GM12872 (cell line): Measurements from ENCODE around the gene RANGAP1.

Experiments
- TF ChIP-seq, protein P1 (sequence below): IDR thresholded peaks from 3 replicates; pipeline ENCODE4 v1.5.1; 2011; ENCODE audit warnings: low read depth, mild to moderate bottlenecking, low read length, moderate library complexity; ENCODE audit not compliant: insufficient read depth

RANGAP1 gene

DNA sequence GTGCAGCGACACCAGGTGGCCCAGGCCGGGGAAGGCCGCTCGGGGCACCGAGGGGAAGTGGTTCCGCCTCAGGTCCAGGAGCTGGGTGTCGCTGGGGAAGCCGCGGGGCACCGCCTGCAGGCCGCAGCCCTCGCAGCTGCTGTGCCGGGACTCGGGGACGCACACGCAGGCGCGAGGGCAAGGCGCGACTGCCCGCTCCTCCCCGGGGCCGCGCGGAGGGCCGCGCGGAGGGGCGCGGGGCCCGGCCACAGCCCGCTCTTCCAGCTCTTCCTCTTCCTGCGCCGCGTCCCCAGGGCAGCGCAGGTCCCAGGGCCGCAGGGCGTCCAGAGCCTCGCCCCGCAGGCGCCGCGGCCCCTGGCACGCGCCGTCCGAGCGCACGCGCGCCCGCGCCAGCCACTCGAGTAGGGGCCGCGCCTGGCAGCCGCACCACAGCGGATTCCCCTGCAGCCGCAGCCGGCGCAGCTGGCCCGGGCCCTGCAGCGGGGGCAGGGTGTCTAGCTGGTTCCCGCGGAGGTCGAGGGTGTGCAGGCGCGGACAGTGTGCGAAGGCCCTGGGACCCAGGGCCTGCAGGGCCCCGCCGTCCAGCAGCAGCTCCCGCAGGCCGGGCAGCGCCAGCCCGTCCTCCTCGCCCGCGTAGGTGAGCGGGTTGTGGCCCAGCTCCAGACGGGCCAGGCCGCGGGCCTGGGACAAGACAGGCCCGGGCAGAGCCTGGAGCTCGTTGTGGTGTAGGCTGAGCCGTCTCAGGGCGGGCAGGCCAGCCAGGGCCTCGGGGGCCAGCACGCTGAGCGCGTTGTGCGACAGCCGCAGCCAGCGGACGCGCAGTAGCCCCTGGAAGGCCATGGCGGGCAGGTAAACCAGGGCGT, 48.0 kb downstream of the RANGAP1 start:
- TF ChIP-seq, protein P1, sequence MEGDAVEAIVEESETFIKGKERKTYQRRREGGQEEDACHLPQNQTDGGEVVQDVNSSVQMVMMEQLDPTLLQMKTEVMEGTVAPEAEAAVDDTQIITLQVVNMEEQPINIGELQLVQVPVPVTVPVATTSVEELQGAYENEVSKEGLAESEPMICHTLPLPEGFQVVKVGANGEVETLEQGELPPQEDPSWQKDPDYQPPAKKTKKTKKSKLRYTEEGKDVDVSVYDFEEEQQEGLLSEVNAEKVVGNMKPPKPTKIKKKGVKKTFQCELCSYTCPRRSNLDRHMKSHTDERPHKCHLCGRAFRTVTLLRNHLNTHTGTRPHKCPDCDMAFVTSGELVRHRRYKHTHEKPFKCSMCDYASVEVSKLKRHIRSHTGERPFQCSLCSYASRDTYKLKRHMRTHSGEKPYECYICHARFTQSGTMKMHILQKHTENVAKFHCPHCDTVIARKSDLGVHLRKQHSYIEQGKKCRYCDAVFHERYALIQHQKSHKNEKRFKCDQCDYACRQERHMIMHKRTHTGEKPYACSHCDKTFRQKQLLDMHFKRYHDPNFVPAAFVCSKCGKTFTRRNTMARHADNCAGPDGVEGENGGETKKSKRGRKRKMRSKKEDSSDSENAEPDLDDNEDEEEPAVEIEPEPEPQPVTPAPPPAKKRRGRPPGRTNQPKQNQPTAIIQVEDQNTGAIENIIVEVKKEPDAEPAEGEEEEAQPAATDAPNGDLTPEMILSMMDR = peak; percentile 80; the same call in 2 of the 3 replicates

DNA sequence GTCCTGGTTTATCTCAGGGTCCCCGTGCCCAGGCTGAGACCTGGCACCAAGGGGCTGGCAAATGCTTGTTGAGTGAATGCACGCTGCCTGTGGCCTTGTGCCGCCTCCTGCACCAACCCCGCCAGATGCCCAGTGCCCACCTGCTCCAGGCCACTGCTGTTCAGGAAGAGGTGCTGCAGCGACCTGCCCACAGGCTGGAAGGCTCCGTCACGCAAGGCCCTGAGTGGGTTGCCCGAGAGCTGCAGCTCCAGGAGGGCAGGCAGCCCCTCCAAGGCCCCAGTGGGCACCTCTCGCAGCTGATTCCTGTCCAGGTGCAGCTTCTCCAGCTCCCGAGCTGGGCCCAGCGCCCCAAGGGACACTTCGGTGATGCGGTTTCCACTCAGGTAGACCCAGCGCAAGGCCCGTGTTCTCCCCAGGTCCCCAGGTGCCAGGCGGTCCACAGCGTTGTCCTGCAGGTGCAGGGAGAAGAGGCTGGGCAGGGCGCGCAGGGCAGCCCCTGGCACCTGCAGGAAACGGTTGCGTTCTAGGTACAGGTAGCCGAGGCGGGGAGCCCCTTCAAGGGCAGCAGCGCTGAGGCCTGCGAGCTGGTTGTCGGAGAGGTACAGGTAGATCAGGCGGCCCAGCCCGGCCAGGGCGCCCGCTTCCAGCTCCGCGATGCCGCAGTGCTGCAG, 48.8 kb downstream of the RANGAP1 start:
- TF ChIP-seq, protein P1 = no peak; the same call in 2 of the 3 replicates

- TF ChIP-seq, protein P1 = no peak
Measured at GRCh38 chr22:41234815-41235695, 50.9 kb downstream of the RANGAP1 start.

DNA sequence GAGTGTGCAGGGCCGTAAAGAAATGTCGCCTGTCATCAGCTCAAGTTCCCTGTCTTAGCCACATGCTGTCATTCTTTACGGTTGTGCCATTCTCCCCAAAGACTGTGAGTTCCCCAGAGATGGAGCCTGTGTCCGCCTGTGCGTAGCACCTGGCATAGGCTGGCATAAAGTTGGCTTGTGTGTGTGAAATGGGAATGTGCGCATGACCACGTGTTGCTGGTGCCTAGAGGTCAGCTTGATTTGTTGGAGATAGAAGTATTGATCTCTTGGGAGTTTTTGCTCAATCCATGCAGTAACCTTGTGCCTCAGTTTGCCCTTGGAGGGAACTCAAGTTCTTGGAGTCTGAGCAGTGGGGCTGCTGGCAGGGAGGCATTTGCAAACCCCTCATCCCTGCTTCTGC, 54.6 kb downstream of the RANGAP1 start:
- TF ChIP-seq, protein P1 = no peak

DNA sequence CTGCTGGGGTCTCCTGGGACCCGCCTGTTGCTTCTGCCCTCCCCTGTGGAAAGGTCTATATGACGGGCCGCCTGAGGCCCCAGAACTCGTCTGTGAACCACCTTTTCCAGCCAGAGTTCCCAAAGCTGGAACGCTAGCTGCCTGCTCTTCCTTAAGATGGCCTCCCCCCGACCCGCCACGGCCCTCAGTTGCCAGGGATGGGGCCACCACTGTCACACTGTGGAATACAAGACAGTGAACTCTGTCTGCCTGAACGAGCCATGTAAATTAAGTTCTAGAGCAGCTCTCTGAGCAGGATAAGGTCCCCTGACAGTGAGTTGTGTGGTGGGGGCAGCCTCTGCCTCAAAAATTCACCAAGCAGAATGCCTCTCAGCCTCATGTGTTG, 55.6 kb downstream of the RANGAP1 start:
- TF ChIP-seq, protein P1 = no peak

DNA sequence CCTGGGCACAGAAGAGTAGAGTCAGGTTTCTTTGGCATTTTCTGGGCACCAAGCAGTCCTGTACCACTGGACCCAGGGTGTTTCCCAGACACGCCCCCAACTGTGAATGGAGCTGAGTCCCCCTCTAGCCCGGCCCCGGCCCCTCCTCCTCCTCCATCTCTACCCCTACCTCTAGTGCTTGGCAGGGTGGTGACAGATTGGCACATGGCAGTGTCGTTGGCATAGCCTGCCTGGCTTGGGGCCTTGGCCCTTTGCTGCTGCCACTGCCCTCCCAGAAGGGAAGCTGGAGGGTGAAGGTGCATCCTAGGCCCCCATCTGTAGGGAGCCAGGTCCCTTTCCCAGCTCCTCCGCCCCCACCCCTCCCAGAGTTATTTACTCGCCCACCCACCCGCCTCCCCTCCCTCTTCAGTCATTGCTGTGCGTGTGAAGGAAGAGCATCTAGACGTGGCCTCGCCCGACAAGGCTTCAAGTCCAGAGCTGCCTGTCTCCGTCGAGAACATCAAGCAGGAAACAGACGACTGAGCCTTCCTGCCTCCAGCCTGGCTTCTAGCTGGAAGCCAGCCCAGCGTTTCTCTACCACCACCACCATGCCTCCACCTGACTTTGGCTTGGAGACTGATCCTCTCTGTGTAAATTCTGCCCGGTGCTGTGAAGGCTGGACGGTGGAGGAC, 56.1 kb downstream of the RANGAP1 start:
- TF ChIP-seq, protein P1 = no peak

DNA sequence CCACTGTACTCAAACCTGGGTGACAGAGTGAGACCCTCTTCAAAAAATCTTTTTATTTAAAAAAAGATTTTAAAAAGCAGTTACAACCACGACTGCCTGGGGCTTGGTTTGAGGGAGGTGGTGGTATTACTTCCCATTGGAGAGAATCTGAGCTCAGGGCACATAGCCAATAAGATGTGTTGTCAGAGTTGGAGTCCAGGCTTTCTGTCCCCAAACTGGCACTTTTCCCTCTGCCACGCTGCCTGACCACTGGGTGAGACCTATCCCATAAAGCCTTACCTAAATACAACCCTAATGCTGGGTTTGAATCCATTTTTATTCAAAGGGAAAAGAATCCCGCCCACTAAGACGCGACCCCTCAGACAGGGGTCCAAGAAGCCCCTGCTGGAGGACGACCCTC, 56.8 kb downstream of the RANGAP1 start:
- TF ChIP-seq, protein P1 = no peak
